Activated naive CD4-positive, alpha-beta T cell treated with anti-CD3 and anti-CD28 coated beads, Interleukin-2, amount 50 U/mL, for 16 hours (primary cell): ENCODE data around the gene DUSP11.
A peak's percentile ranks its signal among the peaks of the same experiment; 100 is the strongest.
"Not testable (repeated sequence)": the region's sequence is repeated elsewhere in the genome, so short reads cannot be mapped to it uniquely, and the experiment has no call there.

Source experiments
- DNase-seq: peaks from one replicate; pipeline ENCODE4 v3.0.0-alpha.2; 2020

Gene DUSP11

GRCh38 chr2:73770725-73771124, 9.2 kb downstream of the DUSP11 start:
- DNase-seq: no peak

- DNase-seq: no peak
Measured at GRCh38 chr2:73766994-73767393, 12.9 kb downstream of the DUSP11 start.

DNA sequence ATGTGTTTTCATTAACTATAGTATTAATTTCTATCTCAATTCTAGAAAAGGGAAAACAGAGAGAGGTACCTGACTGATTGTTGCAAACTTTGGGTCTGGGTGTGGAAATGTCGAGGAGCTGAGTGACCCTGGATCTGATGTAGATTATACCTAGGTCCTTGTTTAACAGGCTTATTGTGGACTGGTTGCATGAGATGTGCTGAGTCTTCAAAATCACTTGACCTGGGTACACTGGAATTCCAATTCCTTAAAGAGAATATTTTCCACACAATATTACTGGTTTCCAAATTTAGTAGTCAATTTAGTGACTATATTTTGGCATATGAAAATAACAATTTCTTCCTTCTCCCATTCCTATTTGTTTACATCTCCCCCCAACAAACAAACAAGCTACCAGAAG, 13.6 kb downstream of the DUSP11 start:
- DNase-seq: no peak

DNA sequence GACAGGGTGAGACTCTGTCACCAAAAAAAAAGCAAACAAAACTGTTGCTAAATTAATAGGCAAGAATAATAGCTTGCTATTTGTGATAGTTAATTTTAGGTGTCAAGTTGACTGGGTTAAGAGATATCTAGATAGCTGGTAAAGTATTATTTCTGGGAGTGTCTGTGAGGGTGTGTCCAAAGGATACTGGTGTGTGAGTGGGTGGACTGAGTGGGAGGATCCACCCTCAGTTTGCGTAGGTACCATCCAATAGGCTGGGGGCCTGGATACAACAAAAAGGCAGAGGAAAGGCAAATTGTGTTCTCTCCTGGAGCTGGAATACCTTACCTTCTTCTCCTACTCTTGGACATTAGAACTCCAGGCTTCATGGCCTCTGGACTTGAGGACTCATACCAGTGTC, 15.0 kb downstream of the DUSP11 start:
- no peak for DNase-seq

DNA sequence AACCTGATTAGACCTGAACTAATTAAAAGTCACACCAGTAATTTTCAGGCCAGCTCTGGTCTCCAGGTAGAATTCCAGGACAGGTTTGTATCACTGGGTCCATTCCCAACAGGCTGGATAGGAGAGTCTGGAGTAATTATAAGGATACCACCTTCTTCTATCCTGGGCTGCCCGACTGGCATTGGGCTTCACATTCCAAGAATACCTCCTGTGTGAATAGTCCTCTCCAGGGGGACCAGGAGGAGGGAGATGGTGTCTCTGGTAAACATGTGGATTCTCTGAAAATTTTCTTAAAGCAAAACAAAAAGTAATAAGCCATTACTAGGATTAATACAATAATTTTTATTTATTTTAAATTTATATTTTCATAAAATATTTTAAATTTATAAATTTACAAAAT, 17.3 kb downstream of the DUSP11 start:
- no peak for DNase-seq

DNA sequence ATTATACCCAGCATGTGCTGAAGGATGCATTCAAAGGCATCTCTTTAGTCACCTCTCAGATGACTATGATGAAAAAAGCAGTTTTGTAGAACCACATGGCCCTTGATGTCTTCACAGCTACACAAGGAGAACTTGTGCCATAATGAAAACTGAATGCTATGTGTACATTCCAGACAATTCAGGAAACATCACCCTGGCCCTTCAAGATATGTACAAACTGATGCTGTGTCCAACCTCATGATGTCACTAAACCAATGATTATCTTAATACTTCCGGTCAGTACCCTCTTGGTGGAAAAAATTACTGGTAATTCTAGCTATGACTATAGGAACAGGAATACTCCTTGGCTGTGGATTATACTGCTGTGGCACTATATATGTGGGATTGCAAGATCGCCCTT, 20.0 kb downstream of the DUSP11 start:
- no peak for DNase-seq

- DNase-seq: no peak
Measured at GRCh38 chr2:73759285-73759764, 20.6 kb downstream of the DUSP11 start.

DNA sequence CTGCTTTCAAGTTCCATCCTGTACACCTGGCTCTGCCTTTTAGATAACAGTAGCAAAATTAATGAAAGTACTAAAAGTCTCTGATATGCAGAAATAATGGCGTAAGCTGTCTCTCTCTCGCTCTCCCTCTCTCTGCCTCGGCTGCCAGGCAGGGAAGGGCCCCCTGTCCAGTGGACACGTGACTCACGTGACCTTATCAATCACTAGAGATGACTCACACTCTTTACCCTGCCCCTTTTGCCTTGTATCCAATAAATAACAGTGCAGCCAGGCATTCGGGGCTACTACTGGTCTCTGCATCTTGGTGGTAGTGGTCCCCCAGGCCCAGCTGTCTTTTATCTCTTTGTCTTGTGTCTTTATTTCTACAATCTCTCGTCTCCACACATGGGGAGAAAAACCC, 25.6 kb downstream of the DUSP11 start:
- DNase-seq: not testable (repeated sequence)

DNA sequence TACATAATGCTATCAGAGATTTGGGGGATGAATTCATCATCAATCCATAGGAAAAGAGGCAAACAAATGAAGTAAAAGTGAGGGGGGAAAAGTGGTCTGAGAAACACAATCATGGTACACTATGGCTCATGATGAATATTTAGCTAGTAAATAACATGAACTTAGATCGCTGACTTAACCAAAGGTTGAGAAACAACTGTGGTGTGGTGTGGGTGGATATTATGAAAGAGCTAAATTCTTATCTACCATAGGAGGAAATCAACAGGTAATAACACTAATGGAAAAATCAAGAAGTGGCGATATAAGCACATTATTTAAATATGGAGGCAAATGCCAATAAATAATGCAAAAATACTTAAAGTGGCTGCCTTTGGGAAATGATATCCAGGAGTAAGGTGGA, 30.6 kb downstream of the DUSP11 start:
- DNase-seq: no peak

DNA sequence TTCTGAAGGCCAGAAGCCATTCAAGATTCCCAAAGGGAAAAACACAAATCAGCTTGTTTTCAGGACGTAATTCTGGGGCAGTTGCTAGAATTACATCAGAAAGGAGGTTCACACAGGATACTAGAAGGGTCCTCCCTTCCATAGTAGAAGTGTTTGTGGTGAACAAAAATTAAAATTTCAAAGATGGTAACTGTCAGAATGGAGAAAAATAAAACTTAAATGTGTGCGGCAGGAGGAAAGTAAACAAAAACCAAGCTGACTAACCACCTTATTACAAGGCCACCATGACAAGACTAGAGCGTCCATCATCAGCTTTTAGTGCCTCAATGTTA, 33.1 kb downstream of the DUSP11 start:
- DNase-seq: no peak

DNA sequence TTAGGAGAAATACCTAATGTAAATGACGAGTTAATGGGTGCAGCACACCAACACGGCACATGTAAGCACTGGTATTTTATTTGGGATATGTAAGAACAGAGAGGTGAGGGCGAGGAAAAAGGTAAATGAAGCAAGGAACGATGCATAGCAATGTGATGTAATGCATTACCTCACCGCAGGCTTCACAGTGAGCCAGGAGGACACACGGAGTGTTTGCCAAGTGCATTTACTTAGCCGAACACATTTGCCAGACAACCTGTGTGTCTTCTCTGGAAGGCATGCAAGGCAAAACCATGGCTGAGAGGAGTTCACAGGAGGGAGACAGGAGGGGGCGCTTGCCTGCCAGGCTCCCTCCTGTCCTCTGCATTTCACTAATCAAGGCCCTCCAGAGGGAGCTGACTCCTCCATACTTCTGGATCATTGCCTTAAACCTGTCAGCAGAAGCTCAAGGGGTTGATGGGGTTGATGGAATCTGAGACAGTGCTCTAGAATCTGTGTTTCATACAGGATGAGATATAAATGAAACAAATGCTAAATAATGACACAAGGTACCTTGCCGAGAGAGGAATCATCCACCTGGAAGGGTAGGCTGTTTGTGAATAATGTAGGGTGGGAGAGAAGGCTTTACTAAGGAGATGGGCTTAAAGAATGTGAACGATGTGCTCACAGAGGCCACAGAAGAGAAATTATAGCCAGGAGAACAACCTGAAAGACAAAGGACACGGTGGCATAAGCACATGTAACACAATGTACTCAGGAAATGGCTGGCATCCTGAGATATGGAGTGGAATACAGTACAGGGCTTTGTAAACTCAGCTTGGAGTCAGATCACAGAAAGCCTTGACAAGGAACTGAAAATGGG, 33.7 kb downstream of the DUSP11 start:
- DNase-seq: no peak

DNA sequence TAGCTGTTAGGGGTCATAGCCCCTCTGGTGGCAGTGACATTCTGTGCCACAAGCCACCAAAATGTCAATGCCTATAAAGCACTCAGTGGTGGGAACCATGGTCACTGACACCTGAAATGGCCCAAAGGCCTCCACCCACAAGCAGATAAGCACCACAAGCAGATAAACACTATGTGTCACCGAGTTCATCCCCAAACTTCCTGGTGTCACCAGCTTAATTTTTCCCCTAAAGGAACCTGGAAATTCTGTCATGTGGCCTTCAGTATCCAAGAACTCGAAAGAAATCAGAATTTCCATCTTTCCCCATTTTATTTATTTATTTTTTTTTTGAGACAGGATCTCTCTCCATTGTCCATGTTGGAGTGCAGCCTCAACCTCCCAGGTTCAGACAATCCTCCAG, 39.1 kb downstream of the DUSP11 start:
- DNase-seq: no peak

DNA sequence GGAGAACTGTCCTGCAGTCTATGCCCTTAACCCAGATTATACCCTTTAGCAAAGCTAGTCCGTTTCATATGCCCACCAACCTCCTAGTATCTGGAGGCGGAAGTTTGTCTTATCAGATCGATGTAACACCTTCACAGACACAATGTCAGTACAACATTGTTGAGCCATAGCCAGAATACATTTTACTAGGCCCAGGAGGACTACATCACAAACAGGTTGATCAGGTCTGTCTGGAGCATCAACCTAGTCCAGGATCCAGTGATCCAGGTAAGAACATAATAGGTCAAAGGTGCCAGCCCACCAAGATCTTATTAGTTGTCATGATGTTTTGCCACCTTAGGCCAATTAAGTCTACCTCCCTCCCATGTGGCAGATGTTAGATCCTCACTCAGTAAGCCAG, 40.8 kb downstream of the DUSP11 start:
- DNase-seq: no peak

GRCh38 chr2:73736855-73737779, 42.8 kb downstream of the DUSP11 start, which contains the start of gene TPRKB:
TPRKB (minus strand) TSS chr2:73737345; CDS start chr2:73734569, 2,776 bp downstream.
- peak; percentile 94 for DNase-seq

GRCh38 chr2:73736378-73736777, 43.5 kb downstream of the DUSP11 start:
- no peak for DNase-seq

DNA sequence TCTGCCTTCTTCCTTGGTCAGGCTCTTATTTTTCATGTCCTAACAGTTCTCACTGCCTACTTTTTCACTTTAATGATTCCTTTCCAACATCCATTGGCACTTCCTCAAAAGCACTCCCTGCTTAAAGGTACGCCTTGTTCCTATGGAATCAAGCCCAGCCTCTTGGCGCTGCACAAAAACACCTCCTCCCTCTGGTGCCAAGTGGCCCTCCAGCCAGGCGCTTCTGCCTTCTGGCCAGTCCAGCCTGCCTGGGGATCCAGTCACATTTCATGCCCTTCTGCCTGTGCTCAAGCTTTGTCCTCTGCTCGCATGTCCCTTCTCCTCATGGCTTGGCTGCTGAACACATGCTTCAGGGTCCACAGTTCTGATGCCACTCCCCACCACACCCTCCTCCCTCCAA, 49.1 kb downstream of the DUSP11 start:
- no peak for DNase-seq

- DNase-seq: no peak
Measured at GRCh38 chr2:73728711-73729110, 51.2 kb downstream of the DUSP11 start.

GRCh38 chr2:73728043-73728442, 51.9 kb downstream of the DUSP11 start:
- DNase-seq: no peak

- not testable (repeated sequence) for DNase-seq
Measured at GRCh38 chr2:73726657-73727056, 53.2 kb downstream of the DUSP11 start.

- no peak for DNase-seq
Measured at GRCh38 chr2:73718851-73719621, 60.9 kb downstream of the DUSP11 start.

DNA sequence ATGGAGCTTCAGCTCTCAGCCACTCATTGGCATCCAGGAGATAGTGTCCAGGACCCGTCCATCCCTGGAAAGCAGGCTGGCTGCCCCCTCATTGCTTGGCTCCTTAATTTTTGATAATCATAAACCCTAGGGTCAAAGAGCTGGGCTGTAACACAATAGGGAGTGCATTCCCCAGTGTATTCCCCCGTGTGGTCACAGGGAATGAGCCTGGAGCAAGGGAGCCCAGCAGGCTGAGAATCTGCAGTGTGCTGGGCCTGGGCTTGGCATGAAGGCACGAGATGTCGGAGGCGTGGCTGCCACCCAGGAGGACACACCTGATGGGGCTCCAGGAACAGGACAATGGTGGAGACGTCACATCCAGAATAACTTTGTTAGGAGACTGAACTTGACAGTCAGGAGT, 61.5 kb downstream of the DUSP11 start:
- DNase-seq: no peak

GRCh38 chr2:73717695-73718094, 62.2 kb downstream of the DUSP11 start:
- DNase-seq: not testable (repeated sequence)

- DNase-seq: no peak
Measured at GRCh38 chr2:73717251-73717606, 62.7 kb downstream of the DUSP11 start.
